Germinal center (tissue), 1 donor: ENCODE measurements around the gene HOXB5.

Source experiments
- DNase-seq: peaks from one replicate; pipeline ENCODE4 v3.0.0; 2012; ENCODE audit warnings: mixed read lengths, low spot score

HOXB5 gene

GRCh38 chr17:48601539-48602425, 8.2 kb upstream of the HOXB5 start:
- no peak for DNase-seq

DNA sequence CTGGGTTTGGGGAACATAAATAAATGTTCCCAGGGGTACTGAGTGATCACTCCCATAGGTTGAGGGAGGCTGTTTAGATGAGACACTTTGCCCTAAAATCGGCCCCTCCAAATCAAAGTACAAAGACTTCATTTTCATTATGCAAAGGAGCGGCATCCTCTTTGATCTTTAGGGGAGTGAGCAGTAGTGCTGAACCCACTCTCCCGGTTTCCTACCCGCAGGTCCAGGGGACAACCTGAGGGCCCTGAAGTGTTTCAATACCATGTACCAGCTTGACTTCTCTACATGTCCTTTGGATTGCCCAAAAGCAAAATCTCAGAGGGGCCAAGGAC, 7.6 kb upstream of the HOXB5 start:
- no peak for DNase-seq

DNA sequence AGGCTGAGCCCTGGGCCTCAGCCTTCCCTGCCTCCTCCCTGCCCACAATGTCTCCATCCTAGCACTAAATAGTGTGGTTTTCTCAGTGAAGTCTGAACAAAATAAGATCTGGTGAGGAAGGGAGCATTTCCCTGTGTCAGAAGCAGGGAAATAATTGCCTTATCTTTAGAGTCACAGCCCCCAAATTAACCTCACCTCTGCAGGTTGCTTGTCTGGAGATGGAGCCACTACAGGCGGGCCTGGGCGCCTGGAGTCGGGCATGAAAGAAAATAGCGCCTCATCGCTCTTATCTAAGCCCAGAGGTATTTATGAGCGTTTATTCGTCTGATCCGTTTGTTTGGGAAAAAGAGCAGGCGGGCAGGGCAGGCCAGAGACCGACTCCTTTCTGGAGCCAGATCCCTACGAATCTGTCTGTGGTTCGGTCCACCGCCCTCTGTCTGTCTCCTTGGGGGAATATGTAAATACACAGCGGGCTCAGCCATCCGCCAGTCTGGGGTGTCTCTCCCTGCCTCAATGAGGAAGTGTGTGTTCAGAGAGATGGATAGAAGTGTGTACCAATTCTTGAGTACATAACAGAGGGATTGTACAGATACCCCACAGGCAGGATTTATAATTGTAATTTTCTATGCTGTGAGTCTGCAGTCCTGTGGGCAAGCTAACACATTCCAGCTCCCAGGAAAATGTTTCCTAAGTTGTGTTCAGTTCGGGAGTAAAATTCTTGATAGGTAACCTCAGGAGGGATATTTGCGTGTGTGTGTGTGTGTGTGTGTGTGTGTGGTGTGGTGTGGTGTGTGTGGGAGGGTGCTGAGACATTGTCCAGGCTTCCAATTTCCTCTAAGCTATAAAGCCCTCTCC, 6.9 kb upstream of the HOXB5 start:
- DNase-seq, result no peak

- no peak for DNase-seq
These were observed 5.8 kb upstream of the HOXB5 start for GRCh38 chr17:48599354-48599753.

- no peak for DNase-seq
These were observed 5.2 kb upstream of the HOXB5 start for GRCh38 chr17:48598736-48599135.

DNA sequence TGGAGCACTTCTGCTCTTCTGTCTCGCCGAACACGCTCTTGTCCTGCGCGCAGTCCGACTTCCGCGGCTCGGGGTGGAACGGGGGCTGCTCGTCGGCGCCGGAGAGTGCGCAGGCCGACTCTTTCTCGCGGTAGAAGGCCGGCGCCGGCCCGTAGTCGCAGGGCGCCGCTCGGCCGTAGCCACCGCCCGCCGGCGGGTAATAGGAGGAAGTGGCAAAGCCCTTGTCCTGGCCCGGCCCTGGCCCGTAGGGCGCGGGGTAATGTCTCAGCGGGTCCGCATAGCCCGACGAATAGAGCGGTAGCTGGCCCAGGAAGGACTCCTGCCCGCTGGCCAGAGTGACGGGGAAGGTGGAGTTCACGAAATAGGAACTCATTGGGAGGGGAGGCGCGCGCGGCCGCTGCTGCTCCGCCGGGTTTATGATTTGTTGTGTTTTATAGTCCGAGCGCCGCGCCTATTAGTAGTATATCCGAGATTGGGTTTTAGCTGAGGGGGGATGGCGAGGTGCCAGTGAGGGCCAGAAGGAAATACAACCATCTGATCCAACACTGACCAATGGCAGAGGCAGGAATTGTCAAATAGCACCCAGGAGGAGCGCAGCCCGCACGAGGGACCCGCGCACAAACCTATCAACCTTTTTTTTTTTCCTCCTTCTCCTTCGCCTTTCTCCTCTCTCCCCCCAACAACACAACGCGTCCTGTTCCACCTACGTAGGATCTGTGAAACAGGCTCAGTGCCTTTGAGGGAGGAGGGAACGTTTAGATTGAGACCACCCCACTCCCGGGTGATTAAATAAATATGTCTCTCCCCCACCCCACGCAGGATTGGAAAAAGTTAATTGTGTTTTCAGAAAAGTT, 4.4 kb upstream of the HOXB5 start:
- peak; percentile 55 for DNase-seq

DNA sequence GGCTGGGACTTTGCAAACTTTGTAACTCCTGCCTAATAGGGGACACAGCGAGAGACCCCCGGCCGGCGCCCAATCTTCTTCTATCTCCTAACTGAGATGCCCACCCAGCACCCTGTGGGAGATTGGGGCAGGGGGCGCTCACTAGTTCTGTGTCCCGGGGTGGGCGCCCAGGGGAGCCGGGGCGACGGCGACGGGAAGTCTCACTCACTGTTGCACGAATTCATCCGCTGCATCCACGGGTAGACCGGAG, 3.9 kb upstream of the HOXB5 start:
- DNase-seq, result no peak

GRCh38 chr17:48596735-48597527, 3.4 kb upstream of the HOXB5 start:
- no peak for DNase-seq

GRCh38 chr17:48596000-48596734, 2.6 kb upstream of the HOXB5 start:
- DNase-seq, result no peak

DNA sequence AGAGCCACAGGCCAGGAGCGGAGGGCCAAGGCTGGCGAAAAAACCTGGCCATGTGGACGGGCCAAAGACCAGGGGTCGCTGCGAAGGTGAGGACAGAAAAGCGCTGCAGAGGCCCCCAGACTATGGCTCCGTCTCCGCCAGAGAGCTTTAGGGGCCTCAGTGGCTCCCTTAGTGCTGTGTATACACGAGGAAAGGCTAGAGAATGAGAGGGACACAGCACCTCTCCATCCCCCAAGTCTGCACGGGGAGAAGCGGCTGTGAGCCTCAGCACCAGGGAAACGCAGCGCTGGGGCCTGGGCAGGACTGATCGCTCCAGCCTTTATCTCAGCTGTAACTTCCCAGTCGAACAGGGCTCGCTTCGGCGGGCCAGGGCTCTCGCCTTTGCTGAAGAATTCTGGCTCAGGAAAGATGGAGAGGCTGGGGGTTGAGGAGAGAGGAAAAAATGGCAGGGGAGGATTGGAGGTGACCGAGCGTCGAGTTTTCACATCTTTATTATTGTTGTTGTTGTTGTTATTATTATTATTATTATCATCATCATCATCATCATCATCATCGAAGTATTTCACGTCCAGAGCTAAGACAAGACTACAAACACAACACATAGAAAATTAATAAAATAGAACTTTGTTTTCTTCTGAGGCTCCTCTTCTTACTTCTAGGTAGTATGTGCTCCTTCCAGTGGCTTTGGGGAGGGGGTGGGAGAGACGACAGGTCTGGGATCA, 1.9 kb upstream of the HOXB5 start:
- no peak for DNase-seq

DNA sequence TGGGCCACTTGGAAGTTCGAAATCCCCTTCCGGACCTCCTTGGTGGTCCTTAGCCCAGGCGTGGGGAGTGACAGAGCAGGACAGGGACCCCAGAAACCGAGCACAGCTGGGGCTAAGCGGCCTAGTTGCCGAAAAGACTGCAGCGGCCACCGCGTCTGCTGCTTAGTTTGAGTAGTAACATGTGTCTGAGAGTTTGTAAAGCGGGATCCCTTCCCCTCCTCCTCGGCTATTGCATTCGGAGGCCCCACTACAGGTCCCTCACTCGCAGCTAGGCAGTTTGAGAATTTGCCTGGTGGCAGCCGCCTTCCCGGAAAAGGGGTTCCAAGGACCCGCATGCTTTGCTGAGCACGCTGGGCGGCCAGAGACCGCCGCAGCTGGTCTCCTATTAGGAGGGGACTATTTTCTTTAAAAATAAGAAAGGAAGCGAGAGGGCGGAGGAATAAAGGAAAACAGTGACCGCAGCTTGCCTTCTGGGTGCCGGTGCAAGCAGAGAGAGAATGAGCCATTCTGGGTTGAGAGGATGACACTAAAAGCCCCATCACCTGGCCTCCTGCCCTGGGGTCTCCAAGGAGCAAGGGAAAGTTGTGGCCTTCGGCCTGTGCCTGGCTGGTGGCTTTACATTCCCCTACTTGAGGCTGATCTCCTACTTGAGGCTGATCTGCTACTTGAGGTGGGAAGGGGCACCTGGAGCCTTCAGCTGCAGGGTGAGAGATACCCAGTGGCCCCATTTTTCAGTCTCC, 1.1 kb upstream of the HOXB5 start:
- DNase-seq, result no peak

DNA sequence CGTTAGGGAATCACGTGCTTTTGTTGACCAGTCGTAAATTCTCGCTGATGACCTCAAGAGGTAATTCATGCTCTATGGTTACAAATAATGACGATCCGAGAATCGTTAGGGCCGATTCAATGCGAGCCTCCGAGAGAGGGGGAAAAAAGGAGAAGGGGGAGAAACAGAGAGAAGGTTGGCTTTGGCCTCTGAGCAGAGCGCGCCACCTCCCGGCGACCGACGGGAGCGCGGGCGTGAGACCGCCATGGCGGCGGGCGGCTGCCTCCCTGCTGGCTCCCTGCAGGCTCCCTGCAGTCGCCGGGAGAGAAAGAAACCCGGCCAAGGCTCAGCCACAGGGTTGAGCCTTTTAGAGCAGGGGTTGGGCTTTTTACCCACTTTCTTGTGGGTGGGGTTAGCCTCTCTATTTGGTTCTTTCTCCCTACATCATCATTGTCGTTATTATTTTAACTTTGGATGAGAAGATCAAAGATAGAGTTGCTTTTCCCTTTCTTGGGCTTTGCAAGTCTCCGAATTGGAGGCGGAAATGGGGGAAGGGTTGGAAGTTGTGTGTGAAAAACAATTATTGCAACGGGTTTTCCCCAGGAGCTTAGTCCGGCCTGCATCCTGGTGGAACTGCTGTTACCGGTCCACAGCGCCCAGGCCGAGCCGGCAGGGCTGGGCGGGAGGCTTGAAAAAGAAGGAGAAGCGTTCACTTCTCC, 410 bp upstream of the HOXB5 start:
- peak; percentile 89 for DNase-seq

- DNase-seq, result no peak
These were observed 1.0 kb downstream of the HOXB5 start for GRCh38 chr17:48592577-48592976.

GRCh38 chr17:48592057-48592514, 1.5 kb downstream of the HOXB5 start:
- no peak for DNase-seq

DNA sequence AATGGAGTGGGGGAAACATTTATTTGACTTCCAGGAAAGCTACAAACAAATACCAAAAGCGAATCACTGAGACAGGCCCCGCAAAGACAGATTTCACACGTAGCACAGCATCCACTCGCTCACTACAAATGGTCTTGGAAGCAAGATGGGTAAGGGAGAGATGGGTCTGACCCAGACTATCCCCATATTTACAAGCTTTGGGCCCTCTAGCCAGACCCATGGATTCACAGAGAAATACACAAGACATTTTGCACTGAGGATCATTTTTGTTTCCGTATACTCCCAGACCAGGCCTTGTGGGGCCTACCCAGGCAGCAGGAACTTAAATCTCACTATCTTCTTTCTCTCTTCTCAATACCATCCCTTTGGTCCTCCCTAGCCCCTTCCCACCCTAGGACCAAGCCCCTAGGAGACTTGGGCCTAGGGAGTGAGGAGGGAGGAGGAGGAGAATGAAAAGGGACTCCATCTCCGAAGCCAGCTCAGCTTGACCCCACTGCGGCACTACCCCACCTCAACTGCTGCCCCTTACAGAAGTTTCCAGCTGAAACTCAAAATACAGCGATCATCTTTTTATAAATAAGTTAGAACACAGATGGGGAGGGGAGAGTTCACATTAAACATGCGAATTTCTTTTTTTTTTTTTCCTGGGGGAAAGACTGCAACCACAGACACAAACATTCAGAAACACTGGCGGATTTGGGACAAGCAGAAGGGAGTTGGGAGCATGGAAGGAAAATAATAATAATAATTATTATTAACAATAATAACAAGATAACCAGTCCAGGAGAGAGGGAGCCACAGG, 2.1 kb downstream of the HOXB5 start:
- DNase-seq, result no peak

DNA sequence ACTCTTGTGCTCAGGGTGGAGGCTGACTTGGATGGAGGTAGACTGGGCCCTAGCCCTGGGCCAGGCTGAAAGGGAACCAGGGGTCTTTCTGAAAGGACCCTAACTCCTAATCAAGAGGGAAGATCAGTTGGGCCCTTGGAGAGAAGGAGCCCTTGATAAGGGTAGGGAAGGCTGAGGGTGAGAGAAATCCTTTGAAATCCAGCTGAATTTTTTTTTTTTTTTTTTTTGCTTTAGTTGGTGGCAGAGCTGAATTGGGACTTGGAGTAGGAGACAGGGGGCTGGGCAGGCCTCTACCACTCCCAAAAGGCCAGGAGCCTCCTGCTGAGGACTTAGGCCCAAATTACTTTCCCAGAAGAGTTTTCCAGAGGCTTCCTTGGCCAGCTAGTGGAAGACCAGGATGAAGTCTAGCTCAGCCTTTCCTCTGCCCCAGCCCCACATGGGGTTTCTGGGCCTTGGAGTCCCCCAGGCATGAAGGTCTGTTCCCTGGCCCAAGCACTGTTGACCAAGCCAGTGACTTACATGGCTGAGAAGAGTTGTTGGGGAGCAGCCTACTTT, 2.9 kb downstream of the HOXB5 start:
- no peak for DNase-seq

DNA sequence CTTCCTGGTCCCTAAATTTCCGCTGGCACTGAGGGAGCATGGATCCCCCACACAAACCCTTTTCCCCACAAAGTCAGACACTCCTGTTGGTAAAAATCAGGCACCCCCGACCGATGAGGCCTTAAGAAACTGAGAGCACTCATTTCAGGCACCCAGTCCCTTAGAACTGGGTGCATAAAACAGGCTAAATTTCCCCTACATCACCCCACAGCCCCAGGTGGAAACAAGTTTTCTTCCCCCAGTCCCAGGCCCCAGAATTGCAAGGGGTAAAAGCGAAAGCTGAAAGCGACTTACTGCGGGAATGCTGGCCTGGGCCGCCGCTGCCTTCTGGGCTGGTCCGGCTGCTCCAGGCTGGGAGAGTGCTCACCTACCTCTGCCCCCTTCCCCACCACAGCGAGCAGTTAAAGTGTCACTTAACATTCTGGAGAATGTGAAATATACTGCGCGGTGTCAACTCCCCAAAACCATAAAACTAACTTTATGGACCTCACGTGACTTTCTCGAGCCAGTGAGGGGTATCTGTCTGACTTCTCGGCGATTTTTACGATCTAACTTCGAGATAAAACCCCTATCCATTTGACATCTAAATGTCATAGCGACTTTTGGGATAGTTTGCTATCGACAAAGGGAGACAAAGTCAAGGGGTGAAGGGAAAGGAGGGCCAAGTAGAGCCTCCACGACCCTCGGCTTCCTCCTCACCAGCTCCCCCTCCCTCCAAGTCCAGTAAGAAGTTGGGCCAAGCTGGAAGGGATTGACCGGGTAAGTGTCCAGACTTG, 3.6 kb downstream of the HOXB5 start, which contains the start of gene HOXB3:
HOXB3 (minus strand) TSS at position 411 of the 776 bp plus-strand sequence. CDS start 37,767 bp downstream, outside the sequence.
- DNase-seq, result no peak
